ENCODE results near the gene ZNF689.
A peak's percentile ranks its signal among the peaks of the same experiment; 100 is the strongest.

The ZNF689 gene

DNA sequence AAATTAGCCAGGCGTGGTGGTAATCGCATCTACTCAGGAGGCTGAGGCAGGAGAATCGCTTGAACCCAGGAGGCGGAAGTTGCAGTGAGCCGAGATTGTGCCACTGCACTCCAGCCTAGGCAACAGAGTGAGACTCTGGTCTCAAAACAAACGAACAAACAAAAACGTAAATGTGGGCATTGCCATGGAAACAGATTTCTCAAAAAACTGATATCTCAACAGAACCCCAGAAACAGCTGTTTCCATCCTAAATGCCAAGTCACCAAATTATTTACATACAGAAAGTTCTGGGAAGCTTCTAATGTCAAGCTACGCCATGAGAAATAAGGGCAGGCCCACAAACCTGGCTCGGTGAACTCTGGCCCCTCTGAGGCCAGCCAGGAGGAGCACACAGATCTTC, 16.0 kb upstream of the ZNF689 start:
- no peak overlapping the region for H3K9ac ChIP-seq (ENCODE audit: low read length)
- no peak overlapping the region for H3K27ac ChIP-seq (ENCODE audit: low read depth, low read length)
- no peaks in the 10 kb centered on the region for H3K27me3 ChIP-seq (ENCODE audit: control insufficient read depth, insufficient read depth, low read length)
- no peaks in the 10 kb centered on the region for H3K4me1 ChIP-seq (ENCODE audit: control insufficient read depth, insufficient read depth, low read length)
- no peaks in the 10 kb centered on the region for H3K36me3 ChIP-seq (ENCODE audit: control insufficient read depth, insufficient read depth, low read length)
- no peak overlapping the region for H3K4me3 ChIP-seq (ENCODE audit: low read length)

DNA sequence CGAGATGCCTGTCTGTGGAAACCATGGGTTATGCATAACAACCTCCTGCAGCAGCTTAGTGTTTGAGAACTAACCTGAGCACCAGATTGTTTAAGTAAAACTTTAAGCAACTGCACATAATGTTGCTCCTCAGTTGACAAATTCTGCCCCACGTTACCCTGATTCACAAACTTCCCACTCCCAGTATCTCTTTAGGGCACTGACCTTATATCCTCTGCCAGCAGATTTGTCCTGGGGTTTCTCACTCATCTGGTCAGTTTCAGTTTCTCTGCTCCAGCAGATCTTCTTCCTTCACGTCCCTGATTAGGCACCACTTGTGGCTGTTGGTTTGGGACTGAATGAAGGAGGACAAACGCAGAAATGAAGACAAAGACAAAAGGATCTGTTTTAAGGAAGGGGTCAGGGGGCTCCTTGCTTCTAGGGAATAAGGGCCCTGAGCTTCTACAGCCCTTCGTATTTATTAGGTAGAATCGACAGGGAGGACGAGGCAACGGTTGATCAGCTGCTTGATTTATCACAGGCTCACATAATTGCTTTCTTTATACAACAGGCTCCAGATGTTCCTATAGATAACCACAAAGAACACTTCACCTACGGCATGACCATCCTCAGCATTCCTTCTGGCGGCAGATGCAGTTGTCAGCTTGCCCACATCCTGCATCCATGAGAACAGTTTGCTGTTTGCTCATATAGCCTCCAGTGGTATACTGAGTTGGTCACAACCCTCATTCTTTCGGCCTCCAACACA, 13.5 kb upstream of the ZNF689 start:
- no peak overlapping the region for H3K4me3 ChIP-seq (ENCODE audit: low read length)
- no peak overlapping the region for H3K27ac ChIP-seq (ENCODE audit: low read depth, low read length)
- no peaks in the 10 kb centered on the region for H3K36me3 ChIP-seq (ENCODE audit: control insufficient read depth, insufficient read depth, low read length)
- H3K4me1 ChIP-seq (ENCODE audit: control insufficient read depth, insufficient read depth, low read length) = no peaks in the 10 kb centered on the region
- H3K9ac ChIP-seq (ENCODE audit: low read length) = no peak overlapping the region
- no peaks in the 10 kb centered on the region for H3K27me3 ChIP-seq (ENCODE audit: control insufficient read depth, insufficient read depth, low read length)

DNA sequence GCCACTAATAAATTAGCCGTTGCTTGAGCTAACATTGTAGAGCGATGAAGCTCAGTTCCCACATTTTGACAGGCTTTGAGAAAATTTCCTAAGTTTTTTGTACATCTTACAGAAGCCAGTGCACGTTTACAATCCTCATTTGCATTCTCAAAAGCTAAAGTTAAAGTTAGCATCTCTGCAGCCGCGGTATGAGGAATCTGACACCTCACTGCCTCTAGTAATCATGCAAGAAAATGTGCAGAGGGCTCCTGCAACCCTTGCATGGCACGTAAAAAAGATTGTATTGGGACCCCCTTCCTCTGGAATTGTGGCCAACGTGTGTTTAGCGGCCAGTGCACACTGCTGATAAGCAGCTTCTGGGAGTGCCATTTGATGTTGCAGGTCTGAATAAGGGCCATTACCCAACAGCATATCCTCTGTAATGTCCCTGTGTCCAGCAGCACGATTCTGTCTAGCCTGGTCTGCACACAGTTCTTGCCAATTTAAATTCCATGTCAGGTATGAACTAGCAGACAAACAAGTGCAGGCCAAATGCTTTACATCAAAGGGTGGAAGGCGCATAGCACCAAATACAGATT, 12.4 kb upstream of the ZNF689 start:
- Histone ChIP-seq H3K36me3 (ENCODE audit: control insufficient read depth, insufficient read depth, low read length) (no peaks in the 10 kb centered on the region), H3K4me1 (ENCODE audit: control insufficient read depth, insufficient read depth, low read length) (no peaks in the 10 kb centered on the region), H3K4me3 (ENCODE audit: low read length) (no peak overlapping the region), H3K9ac (ENCODE audit: low read length) (no peak overlapping the region), H3K27ac (ENCODE audit: low read depth, low read length) (no peak overlapping the region), H3K27me3 (ENCODE audit: control insufficient read depth, insufficient read depth, low read length) (no peaks in the 10 kb centered on the region)

DNA sequence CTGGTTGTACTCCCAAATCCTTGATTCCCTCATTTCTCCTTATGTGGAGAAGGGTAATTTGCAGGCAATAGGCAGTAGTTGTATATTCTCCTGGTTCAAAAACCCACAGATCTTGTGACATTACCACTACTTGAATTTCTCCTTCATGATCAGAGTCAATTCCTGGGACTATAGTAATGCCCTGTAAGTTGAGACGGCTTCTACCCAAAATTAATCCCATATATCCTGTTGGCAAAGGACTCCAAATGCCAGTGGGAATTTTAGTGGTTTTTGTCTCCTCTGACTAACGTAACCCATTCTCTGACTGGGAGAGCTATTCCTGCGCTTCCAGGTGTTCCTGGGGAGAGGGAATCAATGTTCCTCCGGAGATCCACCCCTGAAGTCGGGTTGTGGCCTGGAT, 11.6 kb upstream of the ZNF689 start:
- Histone ChIP-seq H3K27ac (ENCODE audit: low read depth, low read length) (no peak overlapping the region), H3K36me3 (ENCODE audit: control insufficient read depth, insufficient read depth, low read length) (no peaks in the 10 kb centered on the region), H3K4me3 (ENCODE audit: low read length) (no peak overlapping the region), H3K27me3 (ENCODE audit: control insufficient read depth, insufficient read depth, low read length) (no peaks in the 10 kb centered on the region), H3K9ac (ENCODE audit: low read length) (no peak overlapping the region), H3K4me1 (ENCODE audit: control insufficient read depth, insufficient read depth, low read length) (no peaks in the 10 kb centered on the region)

DNA sequence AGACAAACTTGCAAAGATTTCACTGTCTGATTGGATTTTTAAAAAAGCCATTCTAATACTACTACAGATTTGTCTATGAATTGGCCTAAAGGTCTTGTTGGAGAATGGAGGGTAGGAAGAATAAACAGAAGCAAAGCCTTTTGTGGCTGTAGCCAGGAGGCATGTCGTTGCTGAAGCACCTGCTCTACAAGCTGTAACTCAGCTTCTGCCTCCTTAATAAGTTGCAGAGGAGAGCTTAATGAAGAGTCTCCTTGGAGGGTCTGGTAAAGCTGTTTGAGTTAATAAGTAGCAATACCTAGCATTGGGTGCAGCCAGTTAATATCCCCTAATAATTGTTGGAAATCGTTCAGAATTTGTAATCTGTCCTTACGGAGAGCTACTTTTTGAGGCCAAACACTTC, 10.0 kb upstream of the ZNF689 start:
- Histone ChIP-seq H3K27ac (ENCODE audit: low read depth, low read length) (no peak overlapping the region), H3K9ac (ENCODE audit: low read length) (no peak overlapping the region), H3K27me3 (ENCODE audit: control insufficient read depth, insufficient read depth, low read length) (no peaks in the 10 kb centered on the region), H3K4me3 (ENCODE audit: low read length) (no peak overlapping the region), H3K4me1 (ENCODE audit: control insufficient read depth, insufficient read depth, low read length) (no peaks in the 10 kb centered on the region), H3K36me3 (ENCODE audit: control insufficient read depth, insufficient read depth, low read length) (no peaks in the 10 kb centered on the region)

DNA sequence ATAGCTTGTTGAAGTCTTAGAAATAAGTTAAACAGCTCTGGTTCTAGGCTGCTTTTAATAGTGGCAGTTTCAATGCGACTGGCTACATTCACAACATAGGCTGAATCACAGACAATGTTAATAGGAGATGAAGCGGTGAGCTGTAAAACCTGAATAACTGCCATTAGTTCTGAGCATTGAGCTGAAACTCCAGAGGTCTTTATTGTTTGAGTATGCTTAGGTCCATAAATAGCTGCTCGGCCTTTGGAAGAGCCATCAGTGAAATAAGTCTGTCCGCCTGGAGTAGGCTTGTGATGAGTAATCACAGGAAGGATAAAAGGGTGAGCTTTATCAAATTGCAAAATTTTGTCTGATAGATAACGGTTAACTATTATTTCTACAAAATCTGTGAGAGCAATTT, 9.4 kb upstream of the ZNF689 start:
- no peaks in the 10 kb centered on the region for H3K36me3 ChIP-seq (ENCODE audit: control insufficient read depth, insufficient read depth, low read length)
- no peak overlapping the region for H3K4me3 ChIP-seq (ENCODE audit: low read length)
- no peak overlapping the region for H3K9ac ChIP-seq (ENCODE audit: low read length)
- H3K4me1 ChIP-seq (ENCODE audit: control insufficient read depth, insufficient read depth, low read length) = no peaks in the 10 kb centered on the region
- no peaks in the 10 kb centered on the region for H3K27me3 ChIP-seq (ENCODE audit: control insufficient read depth, insufficient read depth, low read length)
- H3K27ac ChIP-seq (ENCODE audit: low read depth, low read length) = no peak overlapping the region

DNA sequence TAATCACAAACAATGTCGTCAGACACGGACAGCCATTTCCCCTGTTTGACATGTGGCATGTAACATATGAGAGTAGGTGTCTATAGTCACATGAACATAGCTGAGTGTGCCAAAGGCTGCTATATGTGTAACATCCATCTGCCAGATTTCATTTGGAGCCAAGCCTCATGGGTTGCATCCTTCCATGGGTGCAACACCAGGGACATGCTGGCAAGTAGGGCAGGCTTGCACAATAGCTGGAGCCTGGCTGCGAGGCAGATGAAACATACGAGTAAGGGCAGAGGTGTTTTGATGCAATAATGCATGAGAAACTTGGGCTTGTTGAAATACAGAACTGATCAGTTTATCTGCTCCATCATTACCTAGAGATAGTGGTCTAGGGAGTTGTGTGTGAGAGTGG, 9.0 kb upstream of the ZNF689 start:
- H3K36me3 ChIP-seq (ENCODE audit: control insufficient read depth, insufficient read depth, low read length) = no peaks in the 10 kb centered on the region
- H3K27me3 ChIP-seq (ENCODE audit: control insufficient read depth, insufficient read depth, low read length) = no peaks in the 10 kb centered on the region
- H3K4me3 ChIP-seq (ENCODE audit: low read length) = no peak overlapping the region
- H3K4me1 ChIP-seq (ENCODE audit: control insufficient read depth, insufficient read depth, low read length) = no peaks in the 10 kb centered on the region
- no peak overlapping the region for H3K27ac ChIP-seq (ENCODE audit: low read depth, low read length)
- H3K9ac ChIP-seq (ENCODE audit: low read length) = no peak overlapping the region

DNA sequence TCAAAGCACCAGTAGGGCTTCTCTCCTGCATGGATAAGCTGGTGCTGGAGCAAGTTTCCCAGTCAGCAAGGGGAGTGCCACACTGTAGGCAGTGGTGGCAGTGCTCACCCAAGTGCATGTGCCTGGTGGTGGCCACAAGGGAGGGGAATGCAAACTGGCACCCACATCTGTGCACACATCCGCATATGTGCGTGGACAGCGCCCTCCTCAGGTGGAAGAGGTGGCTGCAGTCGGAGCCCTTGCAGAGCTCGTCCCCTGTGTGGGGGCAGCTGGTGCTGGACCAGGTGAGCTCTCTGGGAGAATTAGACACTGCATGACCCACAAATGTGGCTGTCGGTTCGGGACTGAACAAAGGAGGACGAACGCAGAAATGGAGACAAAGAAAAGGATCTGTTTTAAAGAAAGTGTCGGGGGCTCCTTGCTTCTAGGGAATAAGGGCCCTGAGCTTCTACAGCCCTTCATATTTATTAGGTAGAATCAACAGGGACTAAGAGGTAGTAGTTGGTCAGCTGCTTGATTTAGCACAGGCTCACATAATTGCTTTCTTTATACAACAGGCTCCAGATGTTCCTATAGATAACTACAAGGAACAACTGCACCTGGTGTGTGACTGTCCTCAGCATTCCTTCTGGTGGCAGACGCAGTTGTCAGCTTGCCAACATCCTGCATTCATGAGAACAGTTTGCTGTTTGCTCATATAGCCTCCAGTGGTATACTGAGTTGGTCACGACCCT, 5.3 kb upstream of the ZNF689 start:
- no peak overlapping the region for H3K4me3 ChIP-seq (ENCODE audit: low read length)
- H3K9ac ChIP-seq (ENCODE audit: low read length) = no peak overlapping the region
- H3K27ac ChIP-seq (ENCODE audit: low read depth, low read length) = no peak overlapping the region
- no peaks in the 10 kb centered on the region for H3K36me3 ChIP-seq (ENCODE audit: control insufficient read depth, insufficient read depth, low read length)
- H3K4me1 ChIP-seq (ENCODE audit: control insufficient read depth, insufficient read depth, low read length) = no peaks in the 10 kb centered on the region
- no peaks in the 10 kb centered on the region for H3K27me3 ChIP-seq (ENCODE audit: control insufficient read depth, insufficient read depth, low read length)

DNA sequence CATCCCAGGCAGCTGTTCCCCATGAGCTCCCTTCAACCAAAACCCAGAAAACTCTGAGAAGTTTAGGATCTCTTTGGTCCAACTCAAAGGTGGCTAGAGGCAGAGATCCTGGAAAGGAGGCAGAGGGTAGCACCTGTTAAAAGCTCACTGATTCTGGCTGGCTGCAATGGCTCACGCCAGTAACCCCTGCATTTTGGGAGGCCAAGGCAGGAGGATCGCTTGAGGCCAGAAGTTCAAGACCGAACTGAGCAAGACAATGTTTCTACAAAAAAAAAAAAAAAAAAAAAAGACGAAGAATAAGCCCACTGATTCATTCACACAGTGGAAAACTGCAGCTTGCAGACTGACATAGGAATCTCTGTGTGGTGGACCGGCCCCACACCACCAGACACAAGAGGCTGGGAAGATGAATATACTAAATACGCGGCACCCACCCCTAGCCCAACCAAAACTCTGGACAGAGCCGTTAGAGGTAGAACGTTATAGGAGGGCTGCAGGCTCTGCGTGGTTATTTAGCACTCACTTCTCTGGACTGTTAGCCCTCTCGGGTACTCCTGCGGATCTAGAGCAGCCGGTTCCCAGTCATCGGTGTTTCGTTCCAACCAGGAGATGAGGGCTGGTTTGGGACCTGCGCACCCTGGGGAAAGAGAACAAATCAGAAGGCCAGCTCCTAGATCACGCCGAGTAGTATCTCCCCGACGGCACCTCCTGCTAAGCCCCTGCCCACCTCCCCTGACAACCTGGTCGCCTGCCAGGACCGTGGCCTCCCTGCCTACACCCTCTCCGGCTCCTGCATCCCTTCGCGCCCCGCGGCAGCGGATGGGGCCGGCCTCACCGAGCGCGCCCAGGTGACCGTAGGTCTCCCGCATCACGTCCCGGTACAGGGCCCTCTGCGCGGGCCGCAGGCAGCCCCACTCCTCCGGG, 925 bp downstream of the ZNF689 start:
- Histone ChIP-seq H3K9ac (ENCODE audit: low read length) (peak overlapping the region; percentile 98), H3K4me3 (ENCODE audit: low read length) (peak overlapping the region; percentile 89), H3K27ac (ENCODE audit: low read depth, low read length) (peak overlapping the region; percentile 97), H3K27me3 (ENCODE audit: control insufficient read depth, insufficient read depth, low read length) (no peaks in the 10 kb centered on the region), H3K36me3 (ENCODE audit: control insufficient read depth, insufficient read depth, low read length) (peaks cover 9% of the 10 kb centered on the region), H3K4me1 (ENCODE audit: control insufficient read depth, insufficient read depth, low read length) (no peaks in the 10 kb centered on the region)

DNA sequence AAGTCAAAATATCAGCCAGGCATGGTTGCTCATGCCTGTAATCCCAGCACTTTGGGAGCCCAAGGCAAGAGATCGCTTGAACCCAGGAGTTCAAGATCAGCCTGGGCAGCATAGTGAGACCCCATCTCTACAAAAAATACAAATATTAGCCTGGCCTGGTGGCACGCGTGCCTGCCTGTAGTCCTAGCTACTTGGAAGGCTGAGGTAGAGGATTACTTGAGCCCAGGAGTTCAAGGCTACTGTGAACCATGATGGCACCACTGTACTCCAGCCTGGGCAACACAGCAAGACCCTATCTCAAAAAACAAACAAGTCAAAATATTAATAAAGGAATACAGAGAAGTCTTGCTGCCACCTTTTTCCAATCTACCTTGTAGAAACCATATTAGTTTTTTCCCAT, 4.2 kb downstream of the ZNF689 start:
- no peaks in the 10 kb centered on the region for H3K27me3 ChIP-seq (ENCODE audit: control insufficient read depth, insufficient read depth, low read length)
- H3K9ac ChIP-seq (ENCODE audit: low read length) = no peak overlapping the region
- no peak overlapping the region for H3K27ac ChIP-seq (ENCODE audit: low read depth, low read length)
- peaks cover 13% of the 10 kb centered on the region for H3K36me3 ChIP-seq (ENCODE audit: control insufficient read depth, insufficient read depth, low read length)
- H3K4me1 ChIP-seq (ENCODE audit: control insufficient read depth, insufficient read depth, low read length) = no peaks in the 10 kb centered on the region
- H3K4me3 ChIP-seq (ENCODE audit: low read length) = no peak overlapping the region

DNA sequence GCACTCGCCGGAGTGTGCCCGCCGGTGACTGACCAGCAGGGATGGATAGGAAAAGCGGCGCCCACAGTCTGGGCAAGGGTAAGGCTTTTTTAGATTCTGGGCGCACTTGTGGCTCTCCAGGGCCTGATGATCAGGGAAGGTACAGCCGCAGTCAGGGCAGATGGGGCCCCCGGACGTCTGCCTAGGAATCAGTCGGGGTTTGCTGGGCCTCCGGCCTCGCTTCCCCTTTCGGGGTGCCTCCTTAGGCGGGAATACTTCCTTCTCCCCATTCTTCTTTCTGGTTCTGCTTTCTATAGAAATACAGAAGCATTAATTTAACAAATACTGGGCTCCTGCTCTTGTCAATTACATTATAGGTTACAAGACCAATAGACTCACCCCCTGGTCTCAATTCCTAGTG, 5.0 kb downstream of the ZNF689 start:
- Histone ChIP-seq H3K9ac (ENCODE audit: low read length) (no peak overlapping the region), H3K4me3 (ENCODE audit: low read length) (no peak overlapping the region), H3K4me1 (ENCODE audit: control insufficient read depth, insufficient read depth, low read length) (no peaks in the 10 kb centered on the region), H3K27me3 (ENCODE audit: control insufficient read depth, insufficient read depth, low read length) (no peaks in the 10 kb centered on the region), H3K36me3 (ENCODE audit: control insufficient read depth, insufficient read depth, low read length) (peaks cover 13% of the 10 kb centered on the region), H3K27ac (ENCODE audit: low read depth, low read length) (no peak overlapping the region)

DNA sequence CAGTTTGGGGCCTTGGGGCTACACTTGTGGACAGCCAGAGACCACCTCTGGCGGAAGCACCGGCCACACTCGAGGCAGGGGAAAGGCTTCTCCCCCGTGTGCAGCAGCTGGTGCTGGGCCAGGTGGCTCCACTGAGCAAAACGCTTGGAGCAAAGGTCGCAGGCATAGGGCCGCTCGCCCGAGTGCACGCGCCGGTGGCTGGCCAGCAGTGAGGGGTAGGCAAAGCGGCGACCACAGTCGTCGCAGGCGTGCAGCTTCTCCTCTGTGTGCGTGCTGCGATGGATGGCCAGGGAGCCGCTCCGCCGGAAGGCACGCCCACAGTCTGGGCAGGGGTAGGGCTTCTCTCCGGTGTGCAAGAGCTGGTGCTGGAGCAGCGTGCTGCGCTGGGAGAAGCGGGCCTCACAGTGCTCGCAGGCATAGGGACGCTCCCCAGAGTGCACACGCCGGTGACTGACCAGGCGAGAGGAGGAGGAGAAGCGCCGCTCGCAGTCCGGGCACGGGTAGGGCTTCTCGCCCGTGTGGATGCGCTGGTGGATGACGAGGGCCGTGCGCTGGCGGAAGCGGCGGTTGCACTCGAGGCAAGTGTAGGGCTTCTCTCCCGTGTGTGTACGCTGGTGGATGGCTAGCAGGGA, 5.8 kb downstream of the ZNF689 start:
- Histone ChIP-seq H3K4me1 (ENCODE audit: control insufficient read depth, insufficient read depth, low read length) (no peaks in the 10 kb centered on the region), H3K4me3 (ENCODE audit: low read length) (no peak overlapping the region), H3K36me3 (ENCODE audit: control insufficient read depth, insufficient read depth, low read length) (peaks cover 13% of the 10 kb centered on the region), H3K9ac (ENCODE audit: low read length) (no peak overlapping the region), H3K27me3 (ENCODE audit: control insufficient read depth, insufficient read depth, low read length) (no peaks in the 10 kb centered on the region), H3K27ac (ENCODE audit: low read depth, low read length) (no peak overlapping the region)
